Stomach (tissue), 4 donors: ENCODE measurements around the gene CHST7.
"Not testable (repeated sequence)": the region's sequence is repeated elsewhere in the genome, so short reads cannot be mapped to it uniquely, and the experiment has no call there.

Experiments used
- POLR2A ChIP-seq, 4 donors: fragments of 450-650 bp; IDR thresholded peaks; one replicate each; pipeline ENCODE4 v1.6.1; 2016; ENCODE audit warnings: antibody characterized with exemption in 4 of 4, control low read depth in 2 of 4, mild to moderate bottlenecking in 1 of 4, moderate library complexity in 1 of 4
- POLR2AphosphoS5 ChIP-seq, 3 donors: sonication (generic); formaldehyde crosslinking; IDR thresholded peaks; one replicate each; pipeline ENCODE4 v1.6.1; 2016; ENCODE audit warnings: antibody characterized with exemption in 3 of 3
- TF ChIP-seq, protein P1 (sequence below), 7 experiments: fragments of 450-650 bp in 4 of 7; fragments of 200-600 bp in 3 of 7; sonication (generic) in 3 of 7; IDR thresholded peaks; one replicate each; pipeline ENCODE4 v1.5.1; 2016 to 2019; ENCODE audit warnings: antibody characterized with exemption in 7 of 7, control low read depth in 2 of 7, mild to moderate bottlenecking in 1 of 7

GRCh38 chrX:46529740-46530403 is 43.7 kb upstream of the CHST7 start:
- TF ChIP-seq, protein P1, sequence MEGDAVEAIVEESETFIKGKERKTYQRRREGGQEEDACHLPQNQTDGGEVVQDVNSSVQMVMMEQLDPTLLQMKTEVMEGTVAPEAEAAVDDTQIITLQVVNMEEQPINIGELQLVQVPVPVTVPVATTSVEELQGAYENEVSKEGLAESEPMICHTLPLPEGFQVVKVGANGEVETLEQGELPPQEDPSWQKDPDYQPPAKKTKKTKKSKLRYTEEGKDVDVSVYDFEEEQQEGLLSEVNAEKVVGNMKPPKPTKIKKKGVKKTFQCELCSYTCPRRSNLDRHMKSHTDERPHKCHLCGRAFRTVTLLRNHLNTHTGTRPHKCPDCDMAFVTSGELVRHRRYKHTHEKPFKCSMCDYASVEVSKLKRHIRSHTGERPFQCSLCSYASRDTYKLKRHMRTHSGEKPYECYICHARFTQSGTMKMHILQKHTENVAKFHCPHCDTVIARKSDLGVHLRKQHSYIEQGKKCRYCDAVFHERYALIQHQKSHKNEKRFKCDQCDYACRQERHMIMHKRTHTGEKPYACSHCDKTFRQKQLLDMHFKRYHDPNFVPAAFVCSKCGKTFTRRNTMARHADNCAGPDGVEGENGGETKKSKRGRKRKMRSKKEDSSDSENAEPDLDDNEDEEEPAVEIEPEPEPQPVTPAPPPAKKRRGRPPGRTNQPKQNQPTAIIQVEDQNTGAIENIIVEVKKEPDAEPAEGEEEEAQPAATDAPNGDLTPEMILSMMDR (IDR thresholded peaks at IDR 0.05) = not testable (repeated sequence)
- TF ChIP-seq POLR2AphosphoS5, POLR2A (IDR thresholded peaks at IDR 0.05): not testable (repeated sequence)
